K562 (cell line): ENCODE results near the gene LHPP. TPM values are rescaled to one million over a fixed set of nuclear protein-coding genes. Genes with fewer than 3 reads are reported as not detected.
A peak's percentile ranks its signal among the peaks of the same experiment; 100 is the strongest.

Experiments
- BHLHE40 ChIP-seq: IDR thresholded peaks from 2 replicates; pipeline ENCODE4 v1.6.1; 2011; ENCODE audit warnings: low read length, improper control_type of control experiment
- BRD9 ChIP-seq: fragments of 450-650 bp; IDR thresholded peaks from 2 replicates; pipeline ENCODE4 v1.6.1; 2018; ENCODE audit warnings: low read depth; ENCODE audit not compliant: partially characterized antibody
- CTCFL ChIP-seq: IDR thresholded peaks from 2 replicates; pipeline ENCODE4 v1.6.1; 2011; ENCODE audit warnings: borderline replicate concordance, low read depth, mild to moderate bottlenecking, moderate library complexity, low read length; ENCODE audit not compliant: insufficient read depth, poor library complexity, severe bottlenecking
- DPF2 ChIP-seq: fragments of 450-650 bp; IDR thresholded peaks from 2 replicates; pipeline ENCODE4 v1.6.1; 2016
- ETV1 ChIP-seq: fragments of 450-650 bp; conservative IDR thresholded peaks from 2 replicates; pipeline ENCODE4 v1.6.1; 2016; ENCODE audit warnings: missing genetic modification characterization, control low read depth, low read depth, missing compliant biosample characterization
- HEY1 ChIP-seq: fragments of 250-450 bp; sonication (Bioruptor Pico); IDR thresholded peaks from 2 replicates; pipeline ENCODE4 v1.5.0; 2020; ENCODE audit warnings: mild to moderate bottlenecking, moderate library complexity, borderline replicate concordance
- KLF1 ChIP-seq: fragments of 450-650 bp; IDR thresholded peaks from 2 replicates; pipeline ENCODE4 v1.6.1; 2016; ENCODE audit warnings: missing genetic modification characterization, missing compliant biosample characterization
- MAZ ChIP-seq, 2 experiments: fragments of 450-650 bp in 1 of 2; sonication (generic) in 1 of 2; formaldehyde crosslinking; IDR thresholded peaks in 1 of 2; conservative IDR thresholded peaks in 1 of 2; 2 replicates each; pipeline versions ENCODE4 v1.4.0 to v1.5.0; 2020; ENCODE audit warnings: mild to moderate bottlenecking in 1 of 2, missing genetic modification reagents in 1 of 2
- MBD1 ChIP-seq: fragments of 250-450 bp; sonication (Bioruptor Pico); IDR thresholded peaks from 2 replicates; pipeline ENCODE4 v1.8.0; 2022; ENCODE audit warnings: inconsistent platforms
- NCOA4 ChIP-seq: fragments of 450-650 bp; IDR thresholded peaks from 2 replicates; pipeline ENCODE4 v1.6.1; 2018; ENCODE audit warnings: mild to moderate bottlenecking; ENCODE audit not compliant: partially characterized antibody
- POLR2AphosphoS5 ChIP-seq: IDR thresholded peaks from 2 replicates; pipeline ENCODE4 v1.6.1; 2011; ENCODE audit warnings: mild to moderate bottlenecking, low read depth, low read length, moderate library complexity; ENCODE audit not compliant: control insufficient read depth, insufficient read depth
- ZNF224 ChIP-seq: sonication (generic); formaldehyde crosslinking; IDR thresholded peaks from 2 replicates; pipeline ENCODE4 v1.8.0; 2022; ENCODE audit warnings: mild to moderate bottlenecking, missing genetic modification reagents
- ZNF384 ChIP-seq: IDR thresholded peaks from 2 replicates; pipeline ENCODE4 v1.6.1; 2012; ENCODE audit warnings: low read depth, low read length, improper control_type of control experiment
- ZNF696 ChIP-seq: fragments of 250-450 bp; sonication (Bioruptor Pico); conservative IDR thresholded peaks from 2 replicates; pipeline ENCODE4 v1.4.0; 2020; ENCODE audit warnings: mild to moderate bottlenecking, moderate library complexity
- ZZZ3 ChIP-seq: fragments of 450-650 bp; IDR thresholded peaks from 2 replicates; pipeline ENCODE4 v1.6.1; 2016; ENCODE audit warnings: antibody characterized with exemption, mild to moderate bottlenecking, moderate library complexity
- polyA plus RNA-seq, 8 experiments: library from polyadenylated mRNA; depleted of rRNA in 4 of 8; stranded (reverse) in 5 of 8; unstranded in 3 of 8; fragments of >200 nt; fragmentation: Nextera tagmentation in 2 of 8; fragmentation: Illumina TruSeq in 1 of 8; extraction: Ambion mirVana in 2 of 8; extraction: Trizol in 1 of 8; gene quantifications; 2 replicates each; pipeline versions ENCODE4 v1.2.1 to v1.2.3, GENCODE V29; 2011 to 2014; ENCODE audit warnings: inconsistent platforms in 1 of 8, missing spikeins in 1 of 8
- total RNA-seq, 7 experiments: library from RNA; depleted of rRNA in 6 of 7; stranded (reverse); fragments of >200 nt in 6 of 7; fragmentation: Illumina TruSeq in 2 of 7; extraction: Trizol in 2 of 7; gene quantifications; 2 replicates each; pipeline versions ENCODE4 v1.2.1 to v1.2.3, GENCODE V29; 2011 to 2021; ENCODE audit warnings: low replicate concordance in 1 of 7
- TF ChIP-seq, protein P1 (sequence below), 2 experiments: fragments of 250-450 bp in 1 of 2; fragments of 450-650 bp in 1 of 2; sonication (Bioruptor Pico) in 1 of 2; IDR thresholded peaks; 2 replicates each; pipeline versions ENCODE4 v1.6.1 to v1.8.0; 2016 to 2021; ENCODE audit warnings: mild to moderate bottlenecking in 2 of 2, moderate library complexity in 2 of 2, missing compliant biosample characterization in 1 of 2, missing genetic modification characterization in 1 of 2
- TF ChIP-seq, protein P2 (sequence below): sonication (generic); formaldehyde crosslinking; IDR thresholded peaks from 2 replicates; pipeline ENCODE4 v1.8.1; 2023; ENCODE audit warnings: mild to moderate bottlenecking, missing genetic modification reagents
- TF ChIP-seq, protein P3 (sequence below), 3 experiments: IDR thresholded peaks in 2 of 3; conservative IDR thresholded peaks in 1 of 3; 2 replicates each; pipeline ENCODE4 v1.5.1; 2011 to 2012; ENCODE audit warnings: low read length in 3 of 3, mild to moderate bottlenecking in 3 of 3, control low read depth in 2 of 3, improper control_type of control experiment in 1 of 3, inconsistent platforms in 1 of 3, low read depth in 1 of 3, mixed read lengths in 1 of 3, moderate library complexity in 1 of 3; ENCODE audit not compliant: insufficient read depth in 2 of 3

LHPP gene
- total and polyA plus RNA-seq, 9 of the 15 experiments (the other 6 are each of a cell fraction or from before 2014, with no cell fraction given) = 0.34 to 7.4 (median 3.0) TPM

GRCh38 chr10:124418726-124419501, 42.7 kb upstream of the LHPP start, which contains the start of gene OAT (continued):
- TF ChIP-seq, protein P1, sequence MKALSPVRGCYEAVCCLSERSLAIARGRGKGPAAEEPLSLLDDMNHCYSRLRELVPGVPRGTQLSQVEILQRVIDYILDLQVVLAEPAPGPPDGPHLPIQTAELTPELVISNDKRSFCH (CRISPR knock-in tag; IDR thresholded peaks at IDR 0.05) = no peak
- TF ChIP-seq, protein P1 (tag; IDR thresholded peaks at IDR 0.05) = no peak
- no peak for TF ChIP-seq DPF2
- no peak for TF ChIP-seq ZNF384
- TF ChIP-seq ZNF696 (CRISPR knock-in tag) = no peak
- TF ChIP-seq, protein P2, sequence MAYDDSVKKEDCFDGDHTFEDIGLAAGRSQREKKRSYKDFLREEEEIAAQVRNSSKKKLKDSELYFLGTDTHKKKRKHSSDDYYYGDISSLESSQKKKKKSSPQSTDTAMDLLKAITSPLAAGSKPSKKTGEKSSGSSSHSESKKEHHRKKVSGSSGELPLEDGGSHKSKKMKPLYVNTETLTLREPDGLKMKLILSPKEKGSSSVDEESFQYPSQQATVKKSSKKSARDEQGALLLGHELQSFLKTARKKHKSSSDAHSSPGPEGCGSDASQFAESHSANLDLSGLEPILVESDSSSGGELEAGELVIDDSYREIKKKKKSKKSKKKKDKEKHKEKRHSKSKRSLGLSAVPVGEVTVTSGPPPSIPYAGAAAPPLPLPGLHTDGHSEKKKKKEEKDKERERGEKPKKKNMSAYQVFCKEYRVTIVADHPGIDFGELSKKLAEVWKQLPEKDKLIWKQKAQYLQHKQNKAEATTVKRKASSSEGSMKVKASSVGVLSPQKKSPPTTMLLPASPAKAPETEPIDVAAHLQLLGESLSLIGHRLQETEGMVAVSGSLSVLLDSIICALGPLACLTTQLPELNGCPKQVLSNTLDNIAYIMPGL (CRISPR knock-in tag) = no peak
- TF ChIP-seq ZNF224 (CRISPR knock-in tag) = no peak
- no peak for TF ChIP-seq HEY1
- no peak for TF ChIP-seq BHLHE40
- peak; percentile 92 for TF ChIP-seq POLR2AphosphoS5
- TF ChIP-seq MAZ (CRISPR knock-in tag; conservative IDR thresholded peaks at IDR 0.05 in 1 of 2, IDR thresholded peaks at IDR 0.05 in 1 of 2) = peak in 1 of 2 experiments; percentile 59; a peak in 1 of 4 replicates
- no peak for TF ChIP-seq BRD9
- TF ChIP-seq MBD1 (CRISPR knock-in tag) = no peak
- TF ChIP-seq ZZZ3 = no peak
- 0 out of 2 replicates have a peak, but pooled peaks have one; percentile 52 for TF ChIP-seq KLF1 (tag)
- TF ChIP-seq ETV1 (tag) = no peak
- TF ChIP-seq, protein P3, sequence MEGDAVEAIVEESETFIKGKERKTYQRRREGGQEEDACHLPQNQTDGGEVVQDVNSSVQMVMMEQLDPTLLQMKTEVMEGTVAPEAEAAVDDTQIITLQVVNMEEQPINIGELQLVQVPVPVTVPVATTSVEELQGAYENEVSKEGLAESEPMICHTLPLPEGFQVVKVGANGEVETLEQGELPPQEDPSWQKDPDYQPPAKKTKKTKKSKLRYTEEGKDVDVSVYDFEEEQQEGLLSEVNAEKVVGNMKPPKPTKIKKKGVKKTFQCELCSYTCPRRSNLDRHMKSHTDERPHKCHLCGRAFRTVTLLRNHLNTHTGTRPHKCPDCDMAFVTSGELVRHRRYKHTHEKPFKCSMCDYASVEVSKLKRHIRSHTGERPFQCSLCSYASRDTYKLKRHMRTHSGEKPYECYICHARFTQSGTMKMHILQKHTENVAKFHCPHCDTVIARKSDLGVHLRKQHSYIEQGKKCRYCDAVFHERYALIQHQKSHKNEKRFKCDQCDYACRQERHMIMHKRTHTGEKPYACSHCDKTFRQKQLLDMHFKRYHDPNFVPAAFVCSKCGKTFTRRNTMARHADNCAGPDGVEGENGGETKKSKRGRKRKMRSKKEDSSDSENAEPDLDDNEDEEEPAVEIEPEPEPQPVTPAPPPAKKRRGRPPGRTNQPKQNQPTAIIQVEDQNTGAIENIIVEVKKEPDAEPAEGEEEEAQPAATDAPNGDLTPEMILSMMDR (IDR thresholded peaks at IDR 0.05 in 2 of 3, conservative IDR thresholded peaks at IDR 0.05 in 1 of 3; ENCODE audit: insufficient read depth in 2 of 3, low read depth in 1 of 3, low read length in 3 of 3) = peak in 2 of 3 experiments; percentile 36 to 41; a peak in 4 of 6 replicates
- TF ChIP-seq NCOA4 = no peak
- TF ChIP-seq CTCFL = no peak
